ENCODE data around the gene NDUFA13. TPM values are rescaled to one million over a fixed set of nuclear protein-coding genes. Genes with fewer than 3 reads are reported as not detected.

Gene NDUFA13
- total RNA-seq, 1 donor from 2014 or later, result 47.9 TPM

DNA sequence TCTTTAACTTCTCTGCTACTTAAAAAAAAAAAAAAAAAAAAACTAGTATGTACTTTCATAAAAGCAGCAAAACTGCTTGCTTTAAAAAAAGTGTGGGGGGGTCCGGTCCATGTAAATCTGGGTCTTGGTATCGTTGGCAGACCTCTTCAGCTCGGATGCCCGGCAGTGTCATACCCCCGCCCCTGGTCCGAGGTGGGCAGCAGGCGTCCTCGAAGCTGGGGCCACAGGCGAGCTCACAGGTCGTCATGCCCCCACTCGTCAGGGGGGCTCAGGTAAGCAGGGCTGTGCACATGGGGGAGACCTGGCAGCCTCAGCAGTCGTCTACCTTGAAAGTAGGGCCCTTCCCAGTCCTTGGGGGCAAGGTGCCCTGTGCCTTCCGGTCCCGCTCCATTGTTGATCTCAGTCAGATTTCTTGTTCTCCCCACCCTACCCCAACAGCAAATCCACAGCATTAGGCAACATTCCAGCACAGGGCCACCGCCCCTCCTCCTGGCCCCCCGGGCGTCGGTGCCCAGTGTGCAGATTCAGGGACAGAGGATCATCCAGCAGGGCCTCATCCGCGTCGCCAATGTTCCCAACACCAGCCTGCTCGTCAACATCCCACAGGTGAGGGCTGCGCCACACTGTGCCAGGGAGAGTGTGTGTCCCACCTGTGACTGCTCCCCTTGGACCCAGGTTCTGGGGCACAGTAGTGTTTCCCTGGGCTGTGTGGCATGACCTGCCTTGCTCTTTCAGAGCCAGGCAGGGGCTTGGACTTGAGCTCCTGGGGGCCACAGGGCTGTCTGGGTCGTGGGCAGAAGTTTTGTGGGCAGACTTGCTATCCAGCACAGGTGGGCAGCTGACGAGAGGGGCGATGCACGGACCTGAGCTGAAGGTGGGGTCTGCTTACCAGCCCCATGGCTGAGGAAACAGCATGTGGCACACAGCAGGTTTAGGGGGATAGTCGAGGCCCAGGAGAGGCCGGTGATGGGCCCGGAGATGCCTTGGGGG is 20.1 kb upstream of the NDUFA13 start:
- H3K4me3 ChIP-seq, result no peak overlapping the region
- intact Hi-C loops (cut with DNase I), result no loop called here
- no peak overlapping the region for H3K27ac ChIP-seq
- H3K27me3 ChIP-seq, result no peaks in the 10 kb centered on the region
- no peak for DNase-seq (ENCODE audit: extremely low spot score in 2 of 2)
- TF ChIP-seq POLR2A (IDR thresholded peaks at IDR 0.05) (no peak), POLR2AphosphoS5 (IDR thresholded peaks at IDR 0.05; ENCODE audit: insufficient read depth in 1 of 2, low read depth in 1 of 2) (no peak)
- TF ChIP-seq, protein P1, sequence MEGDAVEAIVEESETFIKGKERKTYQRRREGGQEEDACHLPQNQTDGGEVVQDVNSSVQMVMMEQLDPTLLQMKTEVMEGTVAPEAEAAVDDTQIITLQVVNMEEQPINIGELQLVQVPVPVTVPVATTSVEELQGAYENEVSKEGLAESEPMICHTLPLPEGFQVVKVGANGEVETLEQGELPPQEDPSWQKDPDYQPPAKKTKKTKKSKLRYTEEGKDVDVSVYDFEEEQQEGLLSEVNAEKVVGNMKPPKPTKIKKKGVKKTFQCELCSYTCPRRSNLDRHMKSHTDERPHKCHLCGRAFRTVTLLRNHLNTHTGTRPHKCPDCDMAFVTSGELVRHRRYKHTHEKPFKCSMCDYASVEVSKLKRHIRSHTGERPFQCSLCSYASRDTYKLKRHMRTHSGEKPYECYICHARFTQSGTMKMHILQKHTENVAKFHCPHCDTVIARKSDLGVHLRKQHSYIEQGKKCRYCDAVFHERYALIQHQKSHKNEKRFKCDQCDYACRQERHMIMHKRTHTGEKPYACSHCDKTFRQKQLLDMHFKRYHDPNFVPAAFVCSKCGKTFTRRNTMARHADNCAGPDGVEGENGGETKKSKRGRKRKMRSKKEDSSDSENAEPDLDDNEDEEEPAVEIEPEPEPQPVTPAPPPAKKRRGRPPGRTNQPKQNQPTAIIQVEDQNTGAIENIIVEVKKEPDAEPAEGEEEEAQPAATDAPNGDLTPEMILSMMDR (IDR thresholded peaks at IDR 0.05), result no peak
- H3K9me3 ChIP-seq, result no peaks in the 10 kb centered on the region
- H3K36me3 ChIP-seq, result peaks cover 0 to 68% of the 10 kb centered on the region in 2 donors
- no peaks in the 10 kb centered on the region for H3K4me1 ChIP-seq

DNA sequence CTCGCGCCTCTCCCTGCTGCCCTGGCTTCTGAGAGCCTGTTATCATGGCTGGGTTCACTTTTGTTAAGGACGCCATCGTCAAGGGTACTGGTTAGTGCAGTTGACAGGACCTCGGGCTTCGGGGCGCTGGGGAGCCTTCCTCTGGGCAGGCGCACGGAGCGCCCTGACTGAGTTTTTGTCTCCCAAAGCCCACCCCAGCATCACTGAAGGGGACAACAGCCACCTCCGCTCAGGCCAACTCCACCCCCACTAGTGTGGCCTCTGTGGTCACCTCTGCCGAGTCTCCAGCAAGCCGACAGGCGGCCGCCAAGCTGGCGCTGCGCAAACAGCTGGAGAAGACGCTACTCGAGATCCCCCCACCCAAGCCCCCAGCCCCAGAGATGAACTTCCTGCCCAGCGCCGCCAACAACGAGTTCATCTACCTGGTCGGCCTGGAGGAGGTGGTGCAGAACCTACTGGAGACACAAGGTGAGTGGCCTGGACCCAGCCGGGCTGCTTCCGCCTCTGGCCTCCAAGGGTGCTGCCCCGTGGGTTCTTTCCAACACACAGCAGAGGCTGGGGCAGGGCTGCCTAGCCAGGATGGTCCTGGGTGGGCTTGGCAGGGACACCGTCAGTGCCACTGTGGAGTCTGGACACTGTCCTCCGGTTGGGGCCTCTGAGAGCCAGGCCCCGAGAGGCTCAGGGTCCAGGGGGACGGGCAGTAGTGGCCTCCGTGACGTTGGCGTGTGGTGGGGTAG is 17.6 kb upstream of the NDUFA13 start:
- Histone ChIP-seq H3K4me1 (no peaks in the 10 kb centered on the region), H3K27me3 (no peaks in the 10 kb centered on the region), H3K36me3 (peaks cover 0 to 84% of the 10 kb centered on the region in 2 donors), H3K27ac (no peak overlapping the region), H3K9me3 (no peaks in the 10 kb centered on the region), H3K4me3 (no peak overlapping the region)
- TF ChIP-seq POLR2AphosphoS5 (IDR thresholded peaks at IDR 0.05; ENCODE audit: insufficient read depth in 1 of 2, low read depth in 1 of 2) (no peak), POLR2A (IDR thresholded peaks at IDR 0.05) (no peak)
- TF ChIP-seq, protein P1 (IDR thresholded peaks at IDR 0.05), result no peak
- intact Hi-C loops (cut with DNase I), result no loop called here
- DNase-seq (ENCODE audit: extremely low spot score in 2 of 2), result no peak

DNA sequence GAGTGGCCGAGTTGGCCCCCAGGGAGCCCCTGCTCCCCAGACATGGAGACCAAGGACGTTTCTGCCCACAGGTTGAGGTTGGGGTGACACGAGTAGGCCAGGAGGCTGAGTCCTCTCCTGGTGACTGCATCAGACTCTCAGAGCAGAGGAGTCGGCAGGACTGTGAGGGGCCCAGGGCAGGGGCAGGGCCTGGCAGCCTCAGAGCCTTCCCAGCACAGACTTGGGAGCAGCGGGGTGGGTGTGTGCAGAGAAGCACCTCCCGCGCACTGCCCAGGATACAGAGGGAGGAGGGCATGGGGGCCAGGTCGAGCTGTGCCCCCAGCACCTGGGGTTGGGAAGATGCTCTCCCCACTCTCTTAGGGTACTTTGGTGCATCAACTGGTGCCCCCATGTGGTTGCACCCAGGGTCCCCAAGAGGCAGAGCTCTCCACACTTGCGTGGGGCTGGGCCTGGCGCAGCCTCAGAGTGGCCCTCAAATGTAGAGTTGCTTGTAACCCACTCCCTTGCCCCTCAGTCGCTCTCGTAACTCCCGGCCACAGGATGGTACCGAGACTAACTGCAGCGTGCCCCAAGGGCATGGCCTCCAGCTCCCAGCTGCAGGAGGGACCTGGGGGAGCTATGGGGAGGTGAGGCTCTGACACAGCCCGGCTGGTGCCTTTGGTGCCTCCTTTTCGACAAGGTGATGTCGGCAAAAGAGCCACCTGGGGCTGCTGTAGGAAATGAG is 16.6 kb upstream of the NDUFA13 start:
- Histone ChIP-seq H3K4me1 (no peaks in the 10 kb centered on the region), H3K27me3 (no peaks in the 10 kb centered on the region), H3K9me3 (no peaks in the 10 kb centered on the region), H3K4me3 (no peak overlapping the region), H3K36me3 (peaks cover 0 to 74% of the 10 kb centered on the region in 2 donors), H3K27ac (no peak overlapping the region)
- no peak for DNase-seq (ENCODE audit: extremely low spot score in 2 of 2)
- intact Hi-C loops (cut with DNase I), result no loop called here
- TF ChIP-seq POLR2A (IDR thresholded peaks at IDR 0.05) (no peak), POLR2AphosphoS5 (IDR thresholded peaks at IDR 0.05; ENCODE audit: insufficient read depth in 1 of 2, low read depth in 1 of 2) (no peak)
- TF ChIP-seq, protein P1 (IDR thresholded peaks at IDR 0.05), result no peak

DNA sequence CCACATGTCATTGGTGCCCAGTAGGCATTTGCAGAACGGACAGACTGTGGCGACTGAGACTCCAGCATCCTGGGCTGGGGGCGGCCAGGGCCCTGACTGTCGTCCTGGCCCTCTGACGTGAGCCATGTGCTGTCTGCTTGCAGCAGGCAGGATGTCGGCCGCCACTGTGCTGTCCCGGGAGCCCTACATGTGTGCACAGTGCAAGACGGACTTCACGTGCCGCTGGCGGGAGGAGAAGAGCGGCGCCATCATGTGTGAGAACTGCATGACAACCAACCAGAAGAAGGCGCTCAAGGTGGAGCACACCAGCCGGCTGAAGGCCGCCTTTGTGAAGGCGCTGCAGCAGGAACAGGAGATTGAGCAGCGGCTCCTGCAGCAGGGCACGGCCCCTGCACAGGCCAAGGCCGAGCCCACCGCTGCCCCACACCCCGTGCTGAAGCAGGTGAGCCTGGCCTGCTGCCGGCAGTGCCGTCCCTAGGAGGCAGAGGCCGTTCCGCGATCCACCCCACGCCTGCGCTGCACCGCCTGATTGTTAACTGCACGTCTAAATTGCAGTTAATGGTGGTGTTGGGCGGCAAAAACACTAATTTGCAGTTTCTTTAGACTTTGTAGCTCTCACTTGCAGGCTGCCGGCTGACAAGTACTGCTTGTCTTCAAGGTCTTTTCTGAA is 14.9 kb upstream of the NDUFA13 start:
- H3K36me3 ChIP-seq, result peaks cover 0 to 80% of the 10 kb centered on the region in 2 donors
- TF ChIP-seq POLR2AphosphoS5 (IDR thresholded peaks at IDR 0.05; ENCODE audit: insufficient read depth in 1 of 2, low read depth in 1 of 2) (no peak), POLR2A (IDR thresholded peaks at IDR 0.05) (no peak)
- TF ChIP-seq, protein P1 (IDR thresholded peaks at IDR 0.05), result no peak
- H3K27ac ChIP-seq, result no peak overlapping the region
- H3K27me3 ChIP-seq, result no peaks in the 10 kb centered on the region
- no peak overlapping the region for H3K4me3 ChIP-seq
- H3K9me3 ChIP-seq, result no peaks in the 10 kb centered on the region
- no peak for DNase-seq (ENCODE audit: extremely low spot score in 2 of 2)
- H3K4me1 ChIP-seq, result no peaks in the 10 kb centered on the region
- intact Hi-C loops (cut with DNase I), result no loop called here
